Panc1 (cell line): ENCODE results near the gene FIGLA. TPM values are rescaled to one million over a fixed set of nuclear protein-coding genes. Genes with fewer than 3 reads are reported as not detected.

Experiments
- ATAC-seq: fragments of 200-7000 bp; cut with Tn5 transposase; 2 replicates; pipeline ENCODE4 v1.9.1; 2020; ENCODE audit warnings: mild to moderate bottlenecking, moderate library complexity
- BruUV-seq: library from RNA; stranded (reverse); fragments of 400-500 nt; replicated peaks from 2 replicates; lab custom pipeline; 2021; lab: Mats Ljungman, UMichigan
- CTCF ChIA-PET: fragments of 300-600 bp; sonication (Branson Sonifier 250); formaldehyde crosslinking; loops from one replicate; lab custom pipeline; 2022; ENCODE audit warnings: antibody characterized with exemption; lab: Charles Lee
- POLR2A ChIA-PET: fragments of 300-600 bp; sonication (Branson Sonifier 250); formaldehyde crosslinking; loops from one replicate; lab custom pipeline; 2022; ENCODE audit warnings: antibody characterized with exemption; lab: Charles Lee
- DNase-seq: peaks from one replicate; pipeline ENCODE4 v3.0.0-alpha.2; 2010; ENCODE audit warnings: low read depth, low spot score
- H3K27ac ChIP-seq: 2 replicates; pipeline ENCODE4 v1.5.1; 2011; ENCODE audit warnings: mild to moderate bottlenecking, low read length, inconsistent platforms
- H3K27me3 ChIP-seq: fragments of 200-500 bp; sonication (Bioruptor generic); 2 replicates; pipeline ENCODE4 v1.6.0; 2014; ENCODE audit warnings: low read length, inconsistent platforms; ENCODE audit not compliant: control insufficient read depth, insufficient read depth
- H3K36me3 ChIP-seq: fragments of 200-500 bp; sonication (Bioruptor generic); 2 replicates; pipeline ENCODE4 v1.5.1; 2014; ENCODE audit warnings: inconsistent platforms, mild to moderate bottlenecking, low read length, moderate library complexity; ENCODE audit not compliant: control insufficient read depth, insufficient read depth
- H3K4me1 ChIP-seq: 2 replicates; pipeline ENCODE4 v1.5.1; 2011; ENCODE audit warnings: inconsistent platforms, mild to moderate bottlenecking, low read length, moderate library complexity; ENCODE audit not compliant: control insufficient read depth, insufficient read depth
- H3K4me3 ChIP-seq, 2 experiments: 2 replicates each; pipeline ENCODE4 v1.5.1; 2011 to 2012; ENCODE audit warnings: low read depth in 2 of 2, low read length in 2 of 2, mild to moderate bottlenecking in 2 of 2, inconsistent platforms in 1 of 2, moderate library complexity in 1 of 2
- H3K9me3 ChIP-seq: fragments of 200-500 bp; sonication (Bioruptor generic); 2 replicates; pipeline ENCODE4 v1.5.1; 2014; ENCODE audit warnings: low read depth, mild to moderate bottlenecking, inconsistent platforms, low read length, moderate library complexity; ENCODE audit not compliant: control insufficient read depth, insufficient read depth
- CTCF ChIP-seq: fragments of 450-650 bp; IDR thresholded peaks from 2 replicates; pipeline ENCODE4 v1.5.1; 2017; ENCODE audit warnings: mild to moderate bottlenecking
- POLR2AphosphoS5 ChIP-seq: IDR thresholded peaks from 2 replicates; pipeline ENCODE4 v1.6.1; 2012; ENCODE audit warnings: mild to moderate bottlenecking, low read depth, low read length, moderate library complexity
- REST ChIP-seq, 2 experiments: IDR thresholded peaks; 2 replicates each; pipeline ENCODE4 v1.6.1; 2011 to 2012; ENCODE audit warnings: low read depth in 2 of 2, control low read depth in 1 of 2, low read length in 1 of 2, mild to moderate bottlenecking in 1 of 2, moderate library complexity in 1 of 2; ENCODE audit not compliant: insufficient read depth in 1 of 2
- SIN3A ChIP-seq: IDR thresholded peaks from 2 replicates; pipeline ENCODE4 v1.6.1; 2012; ENCODE audit warnings: low read depth, mild to moderate bottlenecking, low read length, moderate library complexity, borderline replicate concordance; ENCODE audit not compliant: insufficient read depth
- TCF7L2 ChIP-seq: IDR thresholded peaks from 2 replicates; pipeline ENCODE4 v1.6.1; 2011; ENCODE audit warnings: mild to moderate bottlenecking, low read depth, low read length, inconsistent platforms
- in situ Hi-C: cut with HindIII; loops from 2 replicates; pipeline ENCODE4 v1.10.0; 2016; ENCODE audit warnings: low sequenced_read_pairs, low pct_unique_long_range_greater_than_20kb
- intact Hi-C: fragments of 100-400 bp; cut with micrococcal nuclease; formaldehyde crosslinking; loops from one replicate; pipeline ENCODE4 v1.10.0; 2022; ENCODE audit not compliant: unreplicated experiment
- total RNA-seq: library from RNA; stranded (reverse); gene quantifications from one replicate; pipeline ENCODE4 v1.2.1, GENCODE V29; 2021; ENCODE audit not compliant: unreplicated experiment

Gene FIGLA
- total RNA-seq, 1 experiment from 2014 or later = not detected

- POLR2A ChIA-PET = no interaction called here
- in situ Hi-C loops (no loop called here), intact Hi-C loops (no loop called here)
- H3K4me3 ChIP-seq = no peak overlapping the region
- H3K4me1 ChIP-seq = no peaks in the 10 kb centered on the region
- no peaks in the 10 kb centered on the region for H3K9me3 ChIP-seq
- ATAC-seq = no peak
- no TSS peak for BruUV-seq
- no peak for DNase-seq
- H3K36me3 ChIP-seq = no peaks in the 10 kb centered on the region
- CTCF ChIA-PET = no interaction called here
- no peak overlapping the region for H3K27ac ChIP-seq
- TF ChIP-seq CTCF (no peak), REST (IDR thresholded peaks at IDR 0.05; ENCODE audit: insufficient read depth in 1 of 2, low read depth in 2 of 2, low read length in 1 of 2) (no peak), TCF7L2 (no peak), SIN3A (no peak), POLR2AphosphoS5 (no peak)
- peaks cover 15% of the 10 kb centered on the region for H3K27me3 ChIP-seq
These were observed 44.1 kb downstream of the FIGLA start for GRCh38 chr2:70746094-70746974.

GRCh38 chr2:70745276-70745825 lies 45.1 kb downstream of the FIGLA start:
- no peak for DNase-seq
- in situ Hi-C loops = no loop called here
- Histone ChIP-seq H3K27ac (no peak overlapping the region), H3K27me3 (peaks cover 10% of the 10 kb centered on the region), H3K4me3 (no peak overlapping the region), H3K9me3 (no peaks in the 10 kb centered on the region), H3K36me3 (no peaks in the 10 kb centered on the region), H3K4me1 (no peaks in the 10 kb centered on the region)
- POLR2A ChIA-PET = no interaction called here
- intact Hi-C loops = no loop called here
- BruUV-seq = no TSS peak
- ATAC-seq = no peak
- no peak for TF ChIP-seq REST (IDR thresholded peaks at IDR 0.05; ENCODE audit: insufficient read depth in 1 of 2, low read depth in 2 of 2, low read length in 1 of 2)
- CTCF ChIA-PET = no interaction called here
